ENCODE results near the gene ZCCHC2. TPM values are rescaled to one million over a fixed set of nuclear protein-coding genes. Genes with fewer than 3 reads are reported as not detected.

The ZCCHC2 gene
- total RNA-seq, 4 donors from 2014 or later, result 17.6 to 36.6 (median 22.4) TPM

GRCh38 chr18:62518460-62519375 lies 4.1 kb upstream of the ZCCHC2 start:
- peaks cover 11% of the 10 kb centered on the region in 2 donors for H3K9me3 ChIP-seq
- intact Hi-C loops (cut with DNase I; ENCODE audit: low total_unique reads) (loop anchor here (2.0 kb wide), 1 partner anchor 14 kb away; no protein-coding TSS in a partner anchor), in situ Hi-C loops (cut with MboI; ENCODE audit: low pct_ligation_motif_present in 1 of 4, low pct_unique_long_range_greater_than_20kb in 1 of 4, low sequenced_read_pairs in 3 of 4) (no loop called here)
- H3K4me1 ChIP-seq, result peaks cover 0 to 10% (median 1%) of the 10 kb centered on the region in 4 donors
- no peaks in the 10 kb centered on the region for H3K27me3 ChIP-seq
- no peaks in the 10 kb centered on the region for H3K36me3 ChIP-seq
- no peak overlapping the region for H3K4me3 ChIP-seq
- DNase-seq, result no peak
- WGBS, 2 donors (ENCODE audit: low coverage in 1 of 2), result 95 to 100% methylated on average over 2 to 9 of the region's 9 CpGs
- no peak for TF ChIP-seq POLR2A (IDR thresholded peaks at IDR 0.05)
- TF ChIP-seq CTCF (IDR thresholded peaks at IDR 0.05), result no peak
- no peak for TF ChIP-seq EP300 (IDR thresholded peaks at IDR 0.05; ENCODE audit: low read depth)
- no peak for TF ChIP-seq POLR2AphosphoS5 (IDR thresholded peaks at IDR 0.05)
- H3K27ac ChIP-seq, result no peak overlapping the region

- intact Hi-C loops (cut with DNase I; ENCODE audit: low total_unique reads) (loop anchor here (2.0 kb wide), 1 partner anchor 15 kb away; no protein-coding TSS in a partner anchor), in situ Hi-C loops (cut with MboI; ENCODE audit: low pct_ligation_motif_present in 1 of 4, low pct_unique_long_range_greater_than_20kb in 1 of 4, low sequenced_read_pairs in 3 of 4) (no loop called here)
- DNase-seq, result no peak
- no peaks in the 10 kb centered on the region for H3K27me3 ChIP-seq
- TF ChIP-seq CTCF (IDR thresholded peaks at IDR 0.05) (no peak), POLR2AphosphoS5 (IDR thresholded peaks at IDR 0.05) (no peak), EP300 (IDR thresholded peaks at IDR 0.05; ENCODE audit: low read depth) (no peak), POLR2A (IDR thresholded peaks at IDR 0.05) (no peak)
- H3K36me3 ChIP-seq, result no peaks in the 10 kb centered on the region
- H3K27ac ChIP-seq, result no peak overlapping the region
- 100% methylated on average over 1 of the region's 1 CpG for WGBS, 2 donors (ENCODE audit: low coverage in 1 of 2)
- H3K4me3 ChIP-seq, result no peak overlapping the region
- H3K4me1 ChIP-seq, result peaks cover 0 to 10% (median 1%) of the 10 kb centered on the region in 4 donors
- H3K9me3 ChIP-seq, result peaks cover under 1 to 3% of the 10 kb centered on the region in 2 donors
Observed at GRCh38 chr18:62519684-62520083, 3.1 kb upstream of the ZCCHC2 start.

- no peaks in the 10 kb centered on the region for H3K27me3 ChIP-seq
- in situ Hi-C loops (cut with MboI; ENCODE audit: low pct_ligation_motif_present in 1 of 4, low pct_unique_long_range_greater_than_20kb in 1 of 4, low sequenced_read_pairs in 3 of 4), result no loop called here
- DNase-seq, result no peak
- no peak overlapping the region for H3K27ac ChIP-seq
- intact Hi-C loops (cut with DNase I; ENCODE audit: low total_unique reads), result no loop called here
- no peaks in the 10 kb centered on the region for H3K9me3 ChIP-seq
- no peak for TF ChIP-seq EP300 (IDR thresholded peaks at IDR 0.05; ENCODE audit: low read depth)
- TF ChIP-seq POLR2A (IDR thresholded peaks at IDR 0.05), result no peak
- H3K4me1 ChIP-seq, result peaks cover 7 to 22% (median 11%) of the 10 kb centered on the region in 4 donors
- WGBS, 2 donors (ENCODE audit: low coverage in 1 of 2), result 33 to 80% methylated on average over 1 to 4 of the region's 4 CpGs
- H3K4me3 ChIP-seq, result no peak overlapping the region
- no peaks in the 10 kb centered on the region for H3K36me3 ChIP-seq
Observed at GRCh38 chr18:62521082-62521481, 1.7 kb upstream of the ZCCHC2 start.

- no peak overlapping the region for H3K27ac ChIP-seq
- in situ Hi-C loops (cut with MboI; ENCODE audit: low pct_ligation_motif_present in 1 of 4, low pct_unique_long_range_greater_than_20kb in 1 of 4, low sequenced_read_pairs in 3 of 4), result no loop called here
Observed at GRCh38 chr18:62521593-62521992, 1.2 kb upstream of the ZCCHC2 start.

More at GRCh38 chr18:62521593-62521992, 1.2 kb upstream of the ZCCHC2 start:
- H3K27me3 ChIP-seq, result no peaks in the 10 kb centered on the region
- intact Hi-C loops (cut with DNase I; ENCODE audit: low total_unique reads), result no loop called here
- H3K4me3 ChIP-seq, result peak overlapping the region in 3 of 4 donors; percentile 69 to 95 (median 90)
- H3K4me1 ChIP-seq, result peaks cover 7 to 22% (median 11%) of the 10 kb centered on the region in 4 donors
- no peaks in the 10 kb centered on the region for H3K9me3 ChIP-seq
- 43 to 48% methylated on average over 2 of the region's 2 CpGs for WGBS, 2 donors (ENCODE audit: low coverage in 1 of 2)
- no peak for DNase-seq
- H3K36me3 ChIP-seq, result no peaks in the 10 kb centered on the region
- TF ChIP-seq CTCF (IDR thresholded peaks at IDR 0.05), result no peak
- TF ChIP-seq POLR2A (IDR thresholded peaks at IDR 0.05), result no peak
- no peak for TF ChIP-seq EP300 (IDR thresholded peaks at IDR 0.05; ENCODE audit: low read depth)
- TF ChIP-seq POLR2AphosphoS5 (IDR thresholded peaks at IDR 0.05), result no peak

Measured in transverse colon (tissue), 4 donors.